ENCODE data around the gene PUM2. TPM values are rescaled to one million over a fixed set of nuclear protein-coding genes. Genes with fewer than 3 reads are reported as not detected.

The PUM2 gene
- polyA plus RNA-seq, 1 of the 3 experiments (the other 2 are of a cell fraction): 19.7 TPM

- ChIA-PET CTCF (interaction anchor here (0.7 to 2.5 kb wide), 6 partner anchors 11 to 128 kb away, joined by 3 to 10 read pairs (median 4); no protein-coding TSS in a partner anchor), POLR2A (no interaction called here)
- Histone ChIP-seq H3K79me2 (ENCODE audit: insufficient read depth) (no peaks in the 10 kb centered on the region), H3F3A (replicated peaks; ENCODE audit: insufficient read depth) (peaks cover 3% of the 10 kb centered on the region), H3K27me3 (ENCODE audit: insufficient read depth) (no peaks in the 10 kb centered on the region), H3K4me3 (ENCODE audit: low read depth in 2 of 2, low read length in 1 of 2) (no peak overlapping the region), H3K4me2 (no peak overlapping the region; the same call in 1 of the 2 replicates), H4K20me1 (ENCODE audit: insufficient read depth) (no peaks in the 10 kb centered on the region), H3K4me1 (ENCODE audit: control insufficient read depth in 1 of 2, insufficient read depth in 2 of 2, low read depth in 1 of 2, low read length in 1 of 2) (no peaks in the 10 kb centered on the region; a peak in 2 of 4 replicates), H3K9ac (no peak overlapping the region), H2AFZ (ENCODE audit: low read depth) (no peak overlapping the region), H3K27ac (ENCODE audit: low read depth in 2 of 2, low read length in 1 of 2) (no peak overlapping the region), H3K9me3 (no peaks in the 10 kb centered on the region), H3K9me2 (no peaks in the 10 kb centered on the region), H3K36me3 (replicated peaks in 1 of 2; ENCODE audit: control insufficient read depth in 1 of 2, insufficient read depth in 2 of 2, low read length in 1 of 2) (no peaks in the 10 kb centered on the region)
- 56% methylated on average over 4 of the region's 6 CpGs for WGBS (ENCODE audit: low lambda C conversion rate)
- TF ChIP-seq FOSL2 (IDR thresholded peaks at IDR 0.05; ENCODE audit: borderline replicate concordance, low read depth) (peak; percentile 26; the same call in 1 of the 2 replicates), NFIC (IDR thresholded peaks at IDR 0.05; ENCODE audit: borderline replicate concordance) (peak; percentile 61; the same call in 1 of the 2 replicates), TCF12 (IDR thresholded peaks at IDR 0.05) (peak; percentile 70), ZBTB33 (IDR thresholded peaks at IDR 0.05; ENCODE audit: borderline replicate concordance, low read depth) (no peak), IRF3 (IDR thresholded peaks at IDR 0.05; ENCODE audit: low read depth, low read length) (no peak), FOXJ3 (CRISPR knock-in tag; IDR thresholded peaks at IDR 0.05) (no peak), TAF1 (IDR thresholded peaks at IDR 0.05; ENCODE audit: borderline replicate concordance, low read depth, low read length) (no peak), EP300 (IDR thresholded peaks at IDR 0.05; ENCODE audit: borderline replicate concordance in 1 of 2, low read depth in 1 of 2, low read length in 1 of 2) (peak in 1 of 2 experiments; percentile 28; a peak in 1 of 4 replicates)
- DNase-seq: peak; percentile 33
Measured at GRCh38 chr2:20231598-20232026, 119.0 kb downstream of the PUM2 start.

- Histone ChIP-seq H3K36me3 (replicated peaks in 1 of 2; ENCODE audit: control insufficient read depth in 1 of 2, insufficient read depth in 2 of 2, low read length in 1 of 2) (no peaks in the 10 kb centered on the region), H3F3A (replicated peaks; ENCODE audit: insufficient read depth) (peaks cover 3% of the 10 kb centered on the region), H3K9me3 (no peaks in the 10 kb centered on the region), H3K4me1 (ENCODE audit: control insufficient read depth in 1 of 2, insufficient read depth in 2 of 2, low read depth in 1 of 2, low read length in 1 of 2) (no peaks in the 10 kb centered on the region; a peak in 2 of 4 replicates), H4K20me1 (ENCODE audit: insufficient read depth) (no peaks in the 10 kb centered on the region), H3K9me2 (no peaks in the 10 kb centered on the region), H2AFZ (ENCODE audit: low read depth) (no peak overlapping the region), H3K27me3 (ENCODE audit: insufficient read depth) (no peaks in the 10 kb centered on the region), H3K9ac (no peak overlapping the region), H3K27ac (ENCODE audit: low read depth in 2 of 2, low read length in 1 of 2) (no peak overlapping the region), H3K4me2 (no peak overlapping the region; the same call in 1 of the 2 replicates), H3K79me2 (ENCODE audit: insufficient read depth) (no peaks in the 10 kb centered on the region), H3K4me3 (ENCODE audit: low read depth in 2 of 2, low read length in 1 of 2) (no peak overlapping the region)
- ChIA-PET POLR2A (no interaction called here), CTCF (interaction anchor here (0.7 to 2.5 kb wide), 5 partner anchors 11 to 309 kb away, joined by 3 to 10 read pairs (median 4); no protein-coding TSS in a partner anchor)
- no peak for DNase-seq
- no peak for TF ChIP-seq GATA2 (CRISPR knock-in tag; IDR thresholded peaks at IDR 0.05)
- TF ChIP-seq ELF1 (IDR thresholded peaks at IDR 0.05): no peak
- 98% methylated on average over 5 of the region's 6 CpGs for WGBS (ENCODE audit: low lambda C conversion rate)
Measured at GRCh38 chr2:20231159-20231558, 119.5 kb downstream of the PUM2 start.

All from SK-N-SH (cell line).